ENCODE measurements around the gene MYO7A.

The MYO7A gene

GRCh38 chr11:77127920-77128691 is at the start of gene MYO7A:
MYO7A (plus strand) TSS chr11:77128246; CDS start chr11:77130635, 2,389 bp downstream.
- Mint-ChIP-seq H3K27me3 (peaks cover 8% of the 10 kb centered on the region), H3K4me1 (peaks cover 6% of the 10 kb centered on the region), H3K36me3 (ENCODE audit: low read depth) (no peaks in the 10 kb centered on the region), H3K27ac (no peak within 1 kb of the TSS), H3K4me3 (peak within 1 kb of the TSS; percentile 40), H3K9me3 (no peaks in the 10 kb centered on the region)
- DNase-seq (no peak), ATAC-seq (no peak)

GRCh38 chr11:77079666-77080065 is 48.4 kb upstream of the MYO7A start:
- no peak overlapping the region for H3K27ac Mint-ChIP-seq
- no peaks in the 10 kb centered on the region for H3K27me3 Mint-ChIP-seq
- ATAC-seq (no peak), DNase-seq (no peak)
- no peaks in the 10 kb centered on the region for H3K36me3 Mint-ChIP-seq (ENCODE audit: low read depth)
- H3K4me3 Mint-ChIP-seq = no peak overlapping the region
- peaks cover 18% of the 10 kb centered on the region for H3K4me1 Mint-ChIP-seq
- peaks cover 8% of the 10 kb centered on the region for H3K9me3 Mint-ChIP-seq

- Mint-ChIP-seq H3K4me1 (peaks cover 18% of the 10 kb centered on the region), H3K4me3 (no peak overlapping the region), H3K27ac (no peak overlapping the region), H3K9me3 (peaks cover 8% of the 10 kb centered on the region), H3K27me3 (no peaks in the 10 kb centered on the region), H3K36me3 (ENCODE audit: low read depth) (no peaks in the 10 kb centered on the region)
- DNase-seq = no peak
- ATAC-seq = peak; percentile 21
Measured at GRCh38 chr11:77080643-77081210, 47.3 kb upstream of the MYO7A start.

GRCh38 chr11:77081381-77081851 is 46.6 kb upstream of the MYO7A start:
- no peak for ATAC-seq

GRCh38 chr11:77081976-77082836 is 45.8 kb upstream of the MYO7A start:
- H3K9me3 Mint-ChIP-seq = peaks cover 8% of the 10 kb centered on the region
- H3K36me3 Mint-ChIP-seq (ENCODE audit: low read depth) = no peaks in the 10 kb centered on the region
- H3K4me1 Mint-ChIP-seq = peaks cover 18% of the 10 kb centered on the region
- DNase-seq = no peak
- H3K27me3 Mint-ChIP-seq = no peaks in the 10 kb centered on the region
- H3K4me3 Mint-ChIP-seq = peak overlapping the region; percentile 72
- no peak for ATAC-seq
- H3K27ac Mint-ChIP-seq = peak overlapping the region; percentile 93

More at GRCh38 chr11:77081381-77081851, 46.6 kb upstream of the MYO7A start:
- peaks cover 8% of the 10 kb centered on the region for H3K9me3 Mint-ChIP-seq
- peaks cover 18% of the 10 kb centered on the region for H3K4me1 Mint-ChIP-seq
- no peak for DNase-seq
- H3K27ac Mint-ChIP-seq = no peak overlapping the region
- H3K36me3 Mint-ChIP-seq (ENCODE audit: low read depth) = no peaks in the 10 kb centered on the region
- H3K4me3 Mint-ChIP-seq = no peak overlapping the region
- H3K27me3 Mint-ChIP-seq = no peaks in the 10 kb centered on the region

GRCh38 chr11:77082838-77083565 is 45.0 kb upstream of the MYO7A start:
- Mint-ChIP-seq H3K27ac (peak overlapping the region; percentile 93), H3K27me3 (no peaks in the 10 kb centered on the region), H3K4me1 (peaks cover 18% of the 10 kb centered on the region), H3K9me3 (peaks cover 8% of the 10 kb centered on the region), H3K4me3 (peak overlapping the region; percentile 72), H3K36me3 (ENCODE audit: low read depth) (no peaks in the 10 kb centered on the region)
- peak; percentile 56 for DNase-seq
- peak; percentile 69 for ATAC-seq

GRCh38 chr11:77083566-77084245 is 44.3 kb upstream of the MYO7A start:
- DNase-seq (no peak), ATAC-seq (no peak)
- Mint-ChIP-seq H3K9me3 (peaks cover 3% of the 10 kb centered on the region), H3K4me3 (no peak overlapping the region), H3K36me3 (ENCODE audit: low read depth) (no peaks in the 10 kb centered on the region), H3K27me3 (no peaks in the 10 kb centered on the region), H3K4me1 (peaks cover 18% of the 10 kb centered on the region), H3K27ac (no peak overlapping the region)

- Mint-ChIP-seq H3K4me3 (no peak overlapping the region), H3K27ac (no peak overlapping the region), H3K36me3 (ENCODE audit: low read depth) (no peaks in the 10 kb centered on the region), H3K9me3 (no peaks in the 10 kb centered on the region), H3K27me3 (no peaks in the 10 kb centered on the region), H3K4me1 (peaks cover 18% of the 10 kb centered on the region)
- no peak for DNase-seq
- ATAC-seq = no peak
Measured at GRCh38 chr11:77084581-77085191, 43.4 kb upstream of the MYO7A start.

- Mint-ChIP-seq H3K27me3 (no peaks in the 10 kb centered on the region), H3K36me3 (ENCODE audit: low read depth) (no peaks in the 10 kb centered on the region), H3K4me1 (peaks cover 16% of the 10 kb centered on the region), H3K27ac (no peak overlapping the region), H3K9me3 (no peaks in the 10 kb centered on the region), H3K4me3 (no peak overlapping the region)
- DNase-seq (no peak), ATAC-seq (no peak)
Measured at GRCh38 chr11:77085652-77086051, 42.4 kb upstream of the MYO7A start.

- Mint-ChIP-seq H3K27ac (no peak overlapping the region), H3K36me3 (ENCODE audit: low read depth) (no peaks in the 10 kb centered on the region), H3K27me3 (no peaks in the 10 kb centered on the region), H3K4me3 (no peak overlapping the region), H3K4me1 (peaks cover 18% of the 10 kb centered on the region), H3K9me3 (no peaks in the 10 kb centered on the region)
- ATAC-seq (no peak), DNase-seq (no peak)
Measured at GRCh38 chr11:77086521-77087472, 41.2 kb upstream of the MYO7A start.

GRCh38 chr11:77087723-77088225 is 40.3 kb upstream of the MYO7A start:
- no peaks in the 10 kb centered on the region for H3K36me3 Mint-ChIP-seq (ENCODE audit: low read depth)
- ATAC-seq (no peak), DNase-seq (no peak)
- H3K4me1 Mint-ChIP-seq = peaks cover 10% of the 10 kb centered on the region
- H3K27me3 Mint-ChIP-seq = no peaks in the 10 kb centered on the region
- no peaks in the 10 kb centered on the region for H3K9me3 Mint-ChIP-seq
- no peak overlapping the region for H3K4me3 Mint-ChIP-seq
- H3K27ac Mint-ChIP-seq = no peak overlapping the region

- H3K36me3 Mint-ChIP-seq (ENCODE audit: low read depth) = no peaks in the 10 kb centered on the region
- no peak overlapping the region for H3K4me3 Mint-ChIP-seq
- H3K4me1 Mint-ChIP-seq = peaks cover 4% of the 10 kb centered on the region
- H3K27ac Mint-ChIP-seq = no peak overlapping the region
- DNase-seq = no peak
- no peaks in the 10 kb centered on the region for H3K27me3 Mint-ChIP-seq
- ATAC-seq = no peak
- no peaks in the 10 kb centered on the region for H3K9me3 Mint-ChIP-seq
Measured at GRCh38 chr11:77088236-77089003, 39.6 kb upstream of the MYO7A start.

Data from activated naive CD8-positive, alpha-beta T cell treated with anti-CD3 and anti-CD28 coated beads, Interleukin-2, amount 50 U/mL, for 24 hours (primary cell).